Measurements from ENCODE around the gene CCDC12. TPM values are rescaled to one million over a fixed set of nuclear protein-coding genes. Genes with fewer than 3 reads are reported as not detected.

The CCDC12 gene
- total and polyA plus RNA-seq, 2 of the 13 experiments (the other 11 are each of a cell fraction or from before 2014, with no cell fraction given) = 30.1 to 49.5 TPM

- TF ChIP-seq MEIS2 (CRISPR knock-in tag; IDR thresholded peaks at IDR 0.05) (no peak), ZNF33B (CRISPR knock-in tag; IDR thresholded peaks at IDR 0.05) (no peak), XRCC5 (optimal IDR thresholded peaks at IDR 0.05; ENCODE audit: low read length) (peak; percentile 53), ZNF724P (CRISPR knock-in tag; IDR thresholded peaks at IDR 0.05; ENCODE audit: borderline replicate concordance) (0 out of 2 replicates have a peak, but pooled peaks have one; percentile 29), ZBTB7B (CRISPR knock-in tag; IDR thresholded peaks at IDR 0.05) (no peak), ETS1 (CRISPR knock-in tag; IDR thresholded peaks at IDR 0.05) (no peak), HIC2 (CRISPR knock-in tag; IDR thresholded peaks at IDR 0.05; ENCODE audit: low read depth) (peak; percentile 89; the same call in 1 of the 2 replicates), ZNF335 (CRISPR knock-in tag; IDR thresholded peaks at IDR 0.05) (no peak), ZNF691 (CRISPR knock-in tag; IDR thresholded peaks at IDR 0.05; ENCODE audit: borderline replicate concordance, low read depth) (no peak), LCORL (IDR thresholded peaks at IDR 0.05) (no peak), LCORL (CRISPR knock-in tag; IDR thresholded peaks at IDR 0.05) (0 out of 2 replicates have a peak, but pooled peaks have one; percentile 40), ZNF501 (CRISPR knock-in tag; IDR thresholded peaks at IDR 0.05) (no peak), ZNF276 (CRISPR knock-in tag; IDR thresholded peaks at IDR 0.05; ENCODE audit: low read depth) (no peak), ATF2 (CRISPR knock-in tag; IDR thresholded peaks at IDR 0.05) (0 out of 2 replicates have a peak, but pooled peaks have one; percentile 29), FOXA3 (CRISPR knock-in tag; IDR thresholded peaks at IDR 0.05) (peak; percentile 51; the same call in 1 of the 2 replicates), FOXO4 (CRISPR knock-in tag; conservative IDR thresholded peaks at IDR 0.05) (no peak), RFX5 (IDR thresholded peaks at IDR 0.05; ENCODE audit: low read depth, low read length) (no peak), RORA (CRISPR knock-in tag; IDR thresholded peaks at IDR 0.05) (no peak), KDM3A (CRISPR knock-in tag; IDR thresholded peaks at IDR 0.05; ENCODE audit: low read depth) (no peak), FLYWCH1 (CRISPR knock-in tag; IDR thresholded peaks at IDR 0.05) (no peak)
Measured at GRCh38 chr3:46935168-46935858, 41.2 kb downstream of the CCDC12 start (continued).
